Stimulated activated CD4-positive, alpha-beta T cell treated with anti-CD3 and anti-CD28 coated beads, TNF-alpha, amount 100 ng/mL, for 48 hours (primary cell): ENCODE data around the gene CDH4.

Source experiments
- DNase-seq, 3 donors: peaks; one replicate each; pipeline ENCODE4 v3.0.0-alpha.2; 2020; ENCODE audit warnings: low read depth in 3 of 3

CDH4 gene

DNA sequence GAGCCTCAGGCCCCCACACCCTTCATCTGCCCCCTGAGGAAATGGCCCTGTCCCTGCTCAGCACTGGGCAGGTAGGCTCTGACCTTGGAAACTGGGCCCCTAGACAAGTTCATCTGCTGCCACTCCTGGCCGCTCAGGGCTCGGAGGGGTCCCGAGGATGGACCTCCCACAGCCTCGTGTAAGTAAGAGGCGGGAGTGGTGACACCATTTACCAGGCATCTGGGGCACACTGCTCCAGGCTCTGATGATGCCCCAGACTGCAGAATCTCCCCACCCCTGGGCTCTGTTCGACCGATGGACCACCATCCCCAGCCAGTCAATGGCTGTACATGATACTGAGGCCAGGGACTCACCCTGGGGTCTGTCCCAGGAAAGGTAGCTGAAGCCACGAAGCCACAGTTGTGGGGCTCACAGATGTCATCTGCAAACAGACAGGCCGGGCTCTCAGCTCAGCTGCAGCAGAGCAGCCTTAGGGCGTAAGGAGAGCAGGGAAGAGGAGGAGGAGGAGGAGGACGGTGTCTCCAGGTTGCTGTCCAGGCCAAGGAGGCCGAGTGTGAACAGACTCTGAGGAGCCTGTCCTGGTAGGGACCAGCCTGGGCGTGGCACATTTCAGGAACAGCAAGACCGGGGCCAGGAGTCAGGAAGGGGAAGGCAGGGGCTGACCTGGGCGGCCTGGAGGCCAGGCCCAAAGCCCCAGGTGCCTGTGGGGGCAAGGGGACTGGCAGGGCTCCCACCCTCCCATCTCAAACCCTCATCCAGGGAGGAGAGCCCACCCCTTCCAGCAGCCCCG, 513.2 kb downstream of the CDH4 start:
- DNase-seq, result no peak

DNA sequence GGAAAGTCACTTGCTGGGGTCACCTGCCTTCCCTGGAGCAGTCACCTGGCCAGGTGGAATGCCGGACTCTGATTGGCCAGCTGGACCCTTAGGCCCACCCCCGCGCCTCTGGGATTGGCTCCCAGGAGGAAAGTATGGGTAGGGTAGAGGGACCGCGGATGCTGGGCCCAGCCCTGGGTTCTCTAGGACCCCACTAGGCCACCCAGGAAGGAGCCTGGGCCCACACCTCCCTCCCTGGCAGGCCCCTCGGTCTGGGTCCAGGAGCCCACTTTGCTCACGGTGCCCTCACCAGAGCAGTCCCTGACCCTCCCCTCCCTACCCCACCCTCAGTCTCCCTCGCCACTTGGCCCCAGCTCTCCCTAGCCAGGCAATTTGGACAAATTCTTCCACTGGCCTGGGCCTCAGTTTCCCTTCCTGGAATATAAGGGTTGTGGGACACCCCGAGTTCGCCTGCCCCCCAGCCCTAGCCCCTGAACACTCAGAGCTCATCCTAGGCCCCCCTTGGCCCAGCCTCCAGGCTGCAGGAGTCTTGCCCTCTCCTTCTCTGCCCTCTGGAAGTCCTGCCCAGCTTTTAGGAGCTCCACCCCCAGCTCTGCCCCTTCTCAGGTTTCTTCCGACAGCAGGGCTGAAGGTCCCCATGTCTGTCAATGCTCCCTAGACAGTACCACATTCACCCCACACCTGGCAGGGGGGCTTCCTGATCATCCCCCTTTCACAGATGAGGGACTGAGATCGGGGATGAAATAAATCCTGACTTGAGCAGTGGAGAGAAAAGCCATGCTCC, 514.0 kb downstream of the CDH4 start:
- DNase-seq, result no peak

DNA sequence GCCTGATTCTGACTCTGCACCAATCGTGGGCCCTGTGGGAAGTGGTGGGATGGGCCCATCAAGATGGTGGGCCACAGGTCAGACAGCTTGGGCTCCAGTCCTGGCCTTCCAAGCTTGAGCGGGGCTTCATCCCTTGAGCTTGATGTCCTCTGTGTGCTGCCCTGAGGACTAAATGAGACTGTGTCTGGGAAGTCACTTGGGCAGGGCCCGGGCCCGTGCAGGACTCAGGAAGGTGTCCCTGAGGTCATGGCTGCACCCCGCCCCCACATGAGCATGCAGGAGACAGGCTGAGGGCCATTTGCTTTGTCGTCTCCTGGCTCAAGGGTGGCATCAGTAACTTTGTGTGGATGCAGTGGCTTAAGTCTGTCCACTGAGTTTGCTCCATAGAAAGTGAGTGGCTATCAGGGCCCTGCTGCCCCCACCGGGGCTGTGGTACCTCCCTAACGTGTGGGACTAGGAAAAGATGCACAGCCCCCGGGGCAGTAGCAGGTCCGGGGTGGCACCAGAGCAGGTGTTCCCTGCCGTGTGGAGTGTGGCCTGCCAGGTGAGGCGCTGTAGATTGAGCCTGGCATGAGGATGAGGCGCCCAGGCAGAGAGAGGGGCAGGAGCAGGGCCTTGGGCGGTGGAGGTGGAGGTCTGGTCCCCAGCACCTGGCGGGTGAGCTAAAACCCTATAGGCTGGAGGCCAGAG, 515.0 kb downstream of the CDH4 start:
- DNase-seq, result no peak

DNA sequence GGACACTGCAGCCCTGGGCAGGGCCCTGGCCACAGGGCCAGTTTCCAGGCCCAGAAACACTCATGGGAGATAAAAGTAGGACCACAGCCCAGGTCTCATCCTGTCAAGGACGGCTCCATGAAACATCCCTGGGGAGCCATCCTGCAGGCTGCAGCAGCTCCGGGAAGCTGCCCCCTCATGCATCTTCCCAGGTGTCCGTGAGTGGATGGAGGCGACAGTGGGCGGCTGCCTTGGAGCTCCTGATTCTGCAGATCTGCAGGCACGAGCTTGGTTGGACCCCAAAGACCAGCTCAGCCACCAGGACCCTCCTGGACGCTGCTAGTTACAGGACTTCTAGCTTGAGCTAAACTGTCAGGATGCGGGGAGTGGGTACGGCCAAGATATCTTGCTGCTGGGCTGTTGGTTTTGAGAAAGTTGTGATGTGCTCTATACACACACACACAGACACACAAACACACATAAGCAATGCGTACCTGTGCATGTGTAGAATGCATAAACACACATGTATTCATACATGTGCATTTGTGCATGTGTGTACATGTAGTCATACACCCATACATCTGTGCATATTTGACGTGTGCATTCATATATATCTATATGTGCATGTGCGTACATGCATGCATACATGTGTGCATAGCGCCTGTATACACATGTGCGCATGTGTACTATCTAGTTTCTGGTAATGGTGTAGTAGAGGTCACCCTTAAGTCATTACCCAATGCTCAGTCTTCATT, 515.9 kb downstream of the CDH4 start:
- DNase-seq, result no peak

DNA sequence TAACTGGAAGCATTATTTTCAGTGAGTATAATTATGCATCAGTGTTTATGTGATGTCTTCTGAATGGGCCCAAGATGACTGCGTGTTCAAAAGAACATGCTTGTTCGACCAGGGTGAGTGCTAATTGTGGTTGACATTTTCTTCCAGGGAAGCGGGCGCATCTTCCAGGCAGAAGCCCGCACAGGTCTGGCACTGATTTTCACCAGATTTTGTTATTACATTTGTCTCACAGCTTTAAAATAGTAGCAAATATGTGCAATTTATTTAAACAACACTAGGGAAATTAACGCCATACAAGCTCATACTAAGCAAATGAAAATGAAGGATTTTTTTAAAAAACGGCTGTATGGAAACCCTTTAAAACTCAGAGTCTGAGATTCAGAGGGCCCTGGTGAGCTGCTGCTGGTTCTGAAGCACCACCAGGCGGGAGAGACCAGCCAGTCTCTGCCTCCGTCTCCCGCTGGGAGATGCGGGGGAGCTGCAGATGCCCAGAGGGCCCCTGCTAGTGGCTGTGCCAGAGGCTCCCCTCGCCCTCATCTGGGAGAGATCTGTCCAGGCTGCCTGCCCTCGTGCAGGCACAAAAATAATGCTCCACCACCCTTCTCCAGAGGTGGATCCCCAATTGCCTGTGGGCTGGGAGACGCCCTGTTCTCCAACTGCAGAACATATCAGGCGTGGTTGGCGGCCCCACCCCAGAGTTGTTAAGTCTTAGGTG, 516.7 kb downstream of the CDH4 start:
- no peak for DNase-seq

DNA sequence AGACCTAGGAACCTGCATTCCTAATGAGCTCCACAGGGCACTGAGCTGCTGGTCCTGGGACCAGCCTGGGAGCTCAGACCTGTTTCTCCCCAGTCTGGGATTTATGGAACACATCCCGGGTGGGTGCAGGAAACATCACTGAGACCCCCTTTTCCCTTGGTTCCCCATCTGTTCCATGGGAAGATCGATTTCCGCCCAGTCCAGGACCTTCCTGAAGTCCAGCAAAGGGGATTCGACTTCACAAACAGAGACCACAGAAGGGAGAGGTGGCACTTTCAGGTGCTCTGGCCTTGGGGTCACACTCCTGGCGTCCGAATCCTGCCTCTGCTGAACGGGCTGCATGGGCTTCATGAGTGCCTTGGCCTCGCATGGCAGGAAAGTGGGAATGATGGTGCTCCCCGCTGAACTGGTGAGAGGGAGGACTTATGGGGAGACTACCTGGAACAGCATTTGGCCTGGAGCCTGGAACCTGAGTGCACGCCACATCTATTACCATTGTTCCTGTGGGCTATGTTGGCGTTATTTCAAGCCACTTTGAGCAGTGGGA, 517.3 kb downstream of the CDH4 start:
- DNase-seq, result no peak

DNA sequence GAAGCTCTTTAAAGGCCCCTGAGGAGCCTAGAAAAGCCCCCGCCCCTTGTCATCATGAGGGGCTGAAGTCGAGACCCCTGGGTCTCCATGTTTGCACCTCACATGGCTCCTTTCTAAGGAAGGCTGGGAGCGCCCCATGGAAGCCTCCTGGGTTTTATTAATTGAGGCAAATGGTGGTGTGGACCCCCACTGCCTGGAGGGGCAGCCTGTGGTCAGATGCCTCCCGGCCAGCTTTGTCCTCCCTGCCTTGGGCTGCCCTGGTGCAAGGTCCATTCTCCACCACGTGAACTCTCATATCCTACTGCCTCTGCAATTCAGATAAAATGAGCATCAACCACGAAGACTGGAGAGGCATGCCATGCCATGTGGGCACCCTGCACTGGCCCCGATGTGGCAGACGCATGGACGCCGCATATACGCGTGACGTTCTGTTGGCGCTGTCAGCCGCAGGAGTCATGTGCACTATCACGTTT, 518.1 kb downstream of the CDH4 start:
- DNase-seq, result no peak

DNA sequence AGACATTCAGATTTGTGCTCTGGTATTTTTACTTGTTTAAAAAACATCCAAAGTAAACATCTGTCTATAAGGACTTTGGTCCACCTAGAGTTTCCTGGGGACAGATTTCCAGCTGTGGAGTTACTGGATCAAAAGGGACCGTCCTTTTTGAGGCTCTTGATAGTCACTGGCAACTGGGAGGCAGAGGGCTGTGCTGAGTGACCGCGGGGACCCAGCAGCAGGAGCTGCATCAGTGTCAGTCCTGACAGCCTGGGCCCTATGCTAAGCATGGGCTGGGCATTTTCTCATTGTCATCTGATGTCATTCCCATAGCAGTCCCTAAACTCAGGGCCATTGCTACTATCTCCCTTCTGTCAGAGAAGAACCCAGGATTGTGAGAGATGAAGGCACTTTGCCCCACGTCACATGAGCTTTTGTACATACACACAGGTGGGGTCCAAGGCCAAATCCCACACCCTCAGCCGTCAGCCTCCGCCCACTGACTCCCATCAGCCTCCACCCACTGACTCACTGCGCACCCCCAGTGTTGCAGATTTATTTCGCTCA, 519.8 kb downstream of the CDH4 start:
- DNase-seq, result no peak

DNA sequence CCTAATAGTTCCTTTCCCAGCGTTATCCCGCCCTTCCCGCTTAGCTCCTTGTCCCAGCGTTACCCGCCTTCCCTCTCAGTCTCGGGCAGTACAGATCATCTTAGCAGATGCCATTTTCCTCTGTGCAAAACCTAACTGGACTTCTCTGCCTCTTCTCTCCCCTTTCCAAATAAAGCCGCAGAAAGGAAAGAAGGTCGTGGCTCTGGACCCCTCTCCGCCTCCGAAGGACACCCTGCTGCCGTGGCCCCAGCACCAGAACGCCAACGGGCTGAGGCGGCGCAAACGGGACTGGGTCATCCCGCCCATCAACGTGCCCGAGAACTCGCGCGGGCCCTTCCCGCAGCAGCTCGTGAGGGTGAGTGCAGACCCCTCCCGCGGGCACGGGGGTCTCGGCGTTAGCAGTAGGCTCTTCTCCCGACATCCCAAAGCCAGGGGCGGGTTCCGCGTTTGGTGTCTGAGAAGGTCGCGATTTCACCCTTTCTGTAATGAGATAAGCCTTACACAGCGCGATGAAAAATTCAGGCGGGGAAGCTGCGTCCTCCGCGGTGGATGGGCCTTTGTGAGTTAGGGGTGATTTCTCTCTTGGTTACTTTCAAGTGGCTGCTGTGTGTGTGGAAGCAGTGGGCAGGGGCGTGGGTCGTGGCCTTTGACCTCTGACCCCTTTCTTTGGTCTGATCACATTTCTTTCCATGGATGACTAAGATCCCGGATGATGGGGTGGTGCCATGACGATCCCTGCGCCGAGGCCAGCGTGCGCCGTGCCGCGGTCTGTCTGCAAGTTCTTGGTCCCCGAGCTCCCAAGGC, 521.0 kb downstream of the CDH4 start:
- DNase-seq, result no peak

DNA sequence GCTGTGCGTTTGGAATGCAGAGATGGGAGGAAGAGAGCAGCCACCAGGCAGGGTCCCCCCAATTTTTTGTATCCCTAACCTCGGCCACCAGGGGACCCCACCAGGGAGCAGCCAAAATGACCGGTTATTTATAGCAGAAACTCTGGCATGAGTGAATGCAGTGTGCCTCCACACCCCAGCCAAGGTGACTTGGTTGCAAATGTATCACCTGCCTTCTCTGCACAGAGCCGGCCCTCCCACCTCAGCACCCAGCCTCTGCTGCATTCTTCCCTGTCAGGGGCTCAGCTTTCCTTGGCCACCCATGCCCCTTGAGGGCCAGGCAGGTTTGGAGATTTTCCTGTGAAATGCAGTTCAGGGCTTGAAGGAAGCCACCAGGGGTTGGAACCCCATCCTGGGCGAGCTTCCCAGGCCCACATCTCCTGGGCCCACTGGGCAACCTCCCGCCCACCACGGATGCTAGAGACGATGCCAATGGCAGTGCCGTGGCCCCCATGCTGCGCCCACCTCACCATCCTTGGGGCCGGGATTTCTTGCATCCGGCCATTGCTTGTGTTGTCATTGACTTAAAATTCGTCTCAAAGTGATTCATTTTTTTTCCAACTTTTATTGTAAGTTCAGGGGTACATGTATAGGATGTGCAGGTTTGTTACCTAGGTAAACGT, 522.0 kb downstream of the CDH4 start:
- DNase-seq, result no peak

DNA sequence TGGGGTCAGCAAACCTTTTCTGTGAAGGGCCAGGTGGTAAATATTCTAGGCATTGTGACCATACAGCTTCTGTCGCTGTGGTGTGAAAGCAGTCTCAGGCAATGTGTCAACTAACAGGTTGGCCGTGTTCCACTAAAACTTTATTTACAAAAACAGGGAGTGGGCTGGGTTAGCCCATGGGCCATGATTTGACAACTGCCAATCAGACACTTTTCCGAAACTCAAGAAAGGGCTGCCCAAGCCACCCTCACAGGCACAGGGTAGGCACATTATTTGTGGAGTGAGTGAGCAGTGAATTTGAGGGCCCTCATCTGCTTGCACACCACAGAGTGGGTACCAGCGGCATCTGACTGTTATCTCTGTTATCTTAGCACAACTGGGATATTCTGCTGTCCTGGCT, 523.4 kb downstream of the CDH4 start:
- no peak for DNase-seq

DNA sequence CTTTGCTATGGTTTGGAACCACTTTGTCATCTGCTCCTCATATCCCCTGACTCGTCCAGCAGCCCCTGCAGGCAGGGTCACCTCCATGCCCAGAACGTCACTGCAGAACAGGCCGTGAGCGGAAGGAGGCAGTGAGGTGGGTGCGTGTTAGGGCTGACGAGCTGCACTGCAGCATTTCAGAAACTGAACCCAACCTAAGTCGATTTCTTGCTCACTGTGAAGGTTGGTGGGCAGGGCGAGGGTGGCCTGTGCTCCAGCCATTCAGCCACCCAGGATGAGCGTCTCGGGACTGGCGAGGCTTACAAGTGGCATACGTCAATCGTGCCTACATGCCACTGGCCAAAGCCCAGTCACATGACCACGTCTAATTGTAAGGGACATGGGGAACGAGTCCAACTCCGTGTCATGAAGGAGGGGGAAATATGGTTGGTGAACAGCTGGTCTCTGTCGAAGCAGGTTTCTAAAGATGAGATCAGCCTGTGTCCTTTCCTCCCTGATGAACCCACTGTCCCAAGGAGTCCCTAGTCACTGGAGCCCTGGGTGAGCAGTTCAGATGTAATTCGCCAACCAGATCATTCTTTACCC, 524.5 kb downstream of the CDH4 start:
- DNase-seq, result no peak

DNA sequence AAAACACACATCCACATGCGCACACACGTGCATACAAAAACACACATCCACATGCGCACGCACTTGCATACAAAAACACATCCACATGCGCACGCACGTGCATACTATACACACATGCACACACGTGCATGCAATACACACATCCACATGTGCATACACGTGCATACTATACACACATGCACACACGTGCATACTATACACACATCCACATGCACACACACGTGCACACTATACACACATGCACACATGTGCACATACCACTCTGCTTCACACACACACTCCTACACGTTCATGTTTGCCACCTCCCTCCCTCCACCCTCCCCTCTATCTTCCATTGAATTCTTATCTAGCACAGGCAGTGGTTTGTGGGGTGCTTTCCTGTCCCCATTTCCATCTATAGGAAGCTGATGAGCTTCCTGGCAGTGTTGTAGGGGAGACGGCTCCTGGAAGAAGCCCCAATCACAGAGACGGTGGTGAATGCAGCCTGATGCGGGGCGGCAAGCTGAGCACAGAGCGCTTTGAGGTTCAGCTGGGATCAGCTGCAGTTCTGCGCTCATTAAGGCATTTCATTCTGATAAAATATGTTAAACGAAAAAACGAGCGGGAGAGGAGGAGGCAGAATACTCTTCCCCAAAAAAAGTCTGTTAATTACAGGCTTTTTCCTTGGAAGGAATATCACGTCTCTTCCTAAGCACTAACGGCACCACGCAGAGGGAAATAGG, 525.9 kb downstream of the CDH4 start:
- no peak for DNase-seq

DNA sequence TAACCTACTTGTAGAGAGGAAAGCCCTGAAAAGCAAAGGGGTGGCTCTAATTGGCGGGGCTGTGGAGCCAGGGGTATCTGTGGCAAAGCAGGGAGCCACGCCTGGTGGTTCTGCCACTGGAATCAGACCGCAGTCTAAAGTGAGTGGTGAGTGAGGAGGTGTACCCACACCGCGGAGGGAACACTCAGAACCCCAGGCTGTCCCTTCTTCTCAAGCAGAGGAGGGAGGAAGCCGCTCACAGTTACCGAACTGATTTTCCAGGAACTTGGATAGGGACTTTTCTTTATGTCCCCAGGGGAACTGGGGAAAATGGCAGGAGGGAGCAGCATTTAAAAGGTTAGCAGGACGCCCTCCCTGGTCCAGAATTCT, 526.4 kb downstream of the CDH4 start:
- DNase-seq, result no peak

DNA sequence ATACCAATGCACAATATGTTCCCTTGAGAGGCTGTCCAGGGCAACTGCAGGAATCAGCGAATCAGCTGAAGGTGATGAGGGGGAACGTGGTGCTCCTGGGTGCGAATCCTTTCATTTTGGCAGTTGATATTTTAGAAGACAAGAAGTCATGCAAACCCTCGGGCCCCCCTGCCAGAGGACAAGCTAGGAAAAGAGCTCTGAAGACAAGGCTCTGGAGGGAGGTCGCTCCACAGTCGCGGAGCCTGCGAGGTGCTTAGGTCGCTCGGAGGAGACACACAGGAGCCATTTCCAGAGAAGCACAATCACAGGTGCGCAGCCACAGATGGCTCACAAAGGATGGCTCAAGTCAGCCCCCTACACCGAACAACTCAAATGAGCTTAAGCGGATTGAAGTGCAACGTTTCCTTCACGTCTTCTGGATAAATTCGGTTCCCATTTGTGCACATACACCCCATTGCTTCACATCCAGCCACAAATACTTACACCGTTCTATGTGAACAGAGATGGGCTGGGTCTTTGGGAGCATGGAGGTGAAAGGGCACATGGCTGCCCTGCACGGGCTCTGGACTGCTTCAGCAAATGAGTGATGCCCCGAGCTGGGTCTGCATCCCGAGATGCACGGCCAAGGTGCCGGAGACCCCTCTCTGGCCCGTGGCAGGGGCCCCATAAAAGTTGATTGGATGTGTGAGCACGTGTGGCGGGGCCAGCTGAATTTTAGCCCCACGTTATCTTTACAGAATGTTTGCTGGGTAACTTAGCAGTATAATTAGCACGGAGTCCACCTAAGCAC, 527.3 kb downstream of the CDH4 start:
- no peak for DNase-seq

DNA sequence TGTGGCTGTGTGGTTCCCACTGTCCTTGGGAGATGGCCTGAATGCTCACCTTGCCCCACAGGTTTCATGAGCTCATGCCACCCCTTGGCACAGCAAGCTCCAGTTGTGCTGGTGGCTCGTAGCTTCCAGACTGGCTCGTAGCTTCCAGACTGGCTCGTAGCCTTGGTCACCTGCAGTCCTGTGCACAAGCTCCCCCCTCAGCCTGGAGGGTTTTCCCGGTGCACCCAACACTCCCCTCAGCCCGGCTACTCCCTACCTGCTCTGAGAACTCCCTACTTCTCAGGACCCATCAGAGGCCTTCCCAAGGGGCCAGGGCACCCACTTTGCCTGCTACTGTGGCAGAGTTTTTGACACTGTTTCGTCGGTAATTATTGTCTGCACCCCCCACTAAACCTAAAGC, 528.0 kb downstream of the CDH4 start:
- DNase-seq, result no peak

DNA sequence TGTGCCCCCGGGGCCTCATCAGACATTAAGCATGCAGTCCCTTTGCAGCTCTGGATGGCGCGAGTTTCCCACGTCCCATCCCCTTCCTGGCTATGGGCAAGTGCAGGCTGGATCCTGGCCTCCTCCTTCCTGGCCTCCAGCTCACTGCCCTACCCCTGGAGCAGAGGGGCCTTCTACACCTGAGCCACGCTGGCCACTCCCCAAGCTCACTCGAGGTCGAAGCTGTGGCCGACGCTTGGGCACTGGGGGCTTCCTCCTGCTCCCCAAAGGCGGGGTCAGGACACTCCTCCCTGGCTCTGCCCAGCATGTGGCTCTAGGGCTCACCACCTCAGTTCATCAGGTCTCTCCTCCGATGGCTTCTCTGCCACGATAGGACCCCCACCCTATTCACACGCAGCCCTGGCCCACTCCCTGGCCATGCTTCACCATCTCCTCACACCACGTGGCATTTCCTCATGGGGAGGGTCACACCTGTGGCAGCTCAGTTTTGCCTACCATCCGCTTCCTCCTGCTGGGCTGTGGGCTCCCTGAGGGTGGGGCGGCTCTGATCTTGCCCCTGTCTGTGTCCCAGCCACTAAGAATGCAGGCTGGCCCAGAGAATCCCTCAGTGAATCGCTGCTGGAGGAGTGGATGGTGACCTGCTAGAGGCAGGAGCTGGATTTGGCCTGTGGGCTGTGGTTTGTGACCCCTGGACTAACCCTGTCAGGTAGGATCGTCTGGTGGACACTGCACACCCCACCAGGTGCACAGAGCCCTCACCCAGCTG, 532.9 kb downstream of the CDH4 start:
- no peak for DNase-seq
